Superior temporal gyrus (tissue), 1 donor: ENCODE measurements around the gene INHA.

Experiments used
- DNase-seq: peaks from one replicate; pipeline ENCODE4 v3.0.0-alpha.2; 2016; ENCODE audit errors: extremely low spot score

Gene INHA

DNA sequence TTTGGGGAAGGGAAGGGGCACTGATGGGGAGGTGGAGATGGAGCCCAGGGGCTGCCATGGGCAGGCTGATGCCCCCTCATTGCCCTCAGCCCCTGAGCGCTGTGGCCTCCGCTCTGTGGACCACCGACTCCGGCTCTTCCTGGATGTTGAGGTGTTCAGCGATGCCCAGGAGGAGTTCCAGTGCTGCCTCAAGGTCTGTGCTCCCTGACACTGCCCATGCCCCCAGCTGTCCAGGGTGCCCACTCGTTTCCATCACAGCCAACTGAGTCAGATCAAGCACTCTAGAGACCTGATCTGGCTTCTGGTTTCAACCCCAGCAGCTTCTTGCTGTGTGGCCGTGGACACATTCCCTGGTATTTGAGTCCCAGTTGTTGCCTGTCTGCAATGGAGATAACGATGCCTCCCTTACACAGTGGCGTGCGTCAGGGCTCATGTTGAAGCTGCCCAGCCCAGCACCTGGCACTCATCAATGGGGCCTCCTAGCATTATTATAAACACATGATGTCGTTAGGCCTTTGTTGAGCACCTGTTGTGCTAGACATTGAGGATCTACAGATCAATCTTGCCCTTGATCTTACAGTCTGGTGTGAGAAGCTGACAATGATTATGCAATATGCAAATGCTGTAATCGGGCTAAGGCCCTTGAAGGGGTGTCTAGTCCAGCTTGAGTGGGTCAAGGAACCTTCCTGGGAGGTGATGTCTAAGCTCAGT lies 39.9 kb downstream of the INHA start:
- no peak for DNase-seq

DNA sequence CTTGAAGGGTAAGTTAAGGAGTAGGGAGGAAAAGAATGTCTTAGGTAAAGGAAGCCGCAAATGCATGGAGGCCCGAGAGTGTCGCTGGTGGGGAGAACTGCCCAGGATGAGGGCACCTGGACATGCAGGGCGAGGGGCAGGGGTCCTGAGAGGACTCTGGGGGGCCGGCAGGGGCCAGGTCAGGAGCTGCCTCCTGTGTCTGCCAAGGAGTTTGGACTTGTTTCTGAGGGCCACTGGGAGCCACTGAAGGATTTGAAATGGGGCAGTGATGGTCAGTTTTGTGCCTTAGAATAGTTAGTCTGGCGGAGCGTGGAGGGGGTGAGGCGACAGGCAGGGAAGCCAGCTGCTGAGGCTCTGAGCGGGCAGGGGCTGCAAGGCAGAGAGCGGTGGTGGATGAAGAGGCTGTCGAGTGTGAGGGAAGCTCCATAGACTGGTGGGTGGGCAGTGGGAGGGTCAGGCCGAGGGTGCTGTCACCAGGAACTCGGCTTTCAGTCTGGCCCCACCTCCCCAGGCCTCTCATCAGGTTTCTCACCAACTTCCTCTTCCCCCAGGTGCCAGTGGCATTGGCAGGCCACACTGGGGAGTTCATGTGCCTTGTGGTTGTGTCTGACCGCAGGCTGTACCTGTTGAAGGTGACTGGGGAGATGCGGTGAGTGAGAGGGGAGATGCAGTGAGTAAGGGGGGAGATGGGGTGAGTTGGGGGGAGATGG lies 40.6 kb downstream of the INHA start:
- DNase-seq, result no peak

DNA sequence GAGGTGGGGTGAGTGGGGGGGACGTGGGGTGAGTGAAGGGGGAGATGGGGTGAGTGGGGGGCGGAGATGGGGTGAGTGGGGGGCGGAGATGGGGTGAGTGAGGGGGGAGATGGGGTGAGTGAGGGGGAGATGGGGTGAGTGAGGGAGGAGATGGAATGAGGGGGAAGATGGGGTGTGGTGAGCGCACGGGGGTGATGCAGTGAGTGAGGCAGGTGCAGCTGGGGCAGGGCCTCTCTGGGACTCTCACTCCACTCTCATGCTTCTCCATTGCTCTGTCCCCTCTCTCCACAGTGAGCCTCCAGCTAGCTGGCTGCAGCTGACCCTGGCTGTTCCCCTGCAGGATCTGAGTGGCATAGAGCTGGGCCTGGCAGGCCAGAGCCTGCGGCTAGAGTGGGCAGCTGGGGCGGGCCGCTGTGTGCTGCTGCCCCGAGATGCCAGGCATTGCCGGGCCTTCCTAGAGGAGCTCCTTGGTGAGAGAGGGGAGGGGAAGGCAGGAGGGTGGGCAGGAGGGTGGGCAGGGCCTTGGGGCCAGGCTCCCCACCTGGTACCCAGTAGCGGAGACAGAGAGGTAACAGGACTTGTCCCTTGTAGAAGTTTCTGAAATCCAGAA lies 41.5 kb downstream of the INHA start:
- DNase-seq, result no peak

- DNase-seq, result no peak
Observed at GRCh38 chr2:219614076-219614860, 42.2 kb downstream of the INHA start.

GRCh38 chr2:219615036-219615435 lies 42.9 kb downstream of the INHA start:
- no peak for DNase-seq

GRCh38 chr2:219615894-219616293 lies 43.8 kb downstream of the INHA start:
- no peak for DNase-seq

DNA sequence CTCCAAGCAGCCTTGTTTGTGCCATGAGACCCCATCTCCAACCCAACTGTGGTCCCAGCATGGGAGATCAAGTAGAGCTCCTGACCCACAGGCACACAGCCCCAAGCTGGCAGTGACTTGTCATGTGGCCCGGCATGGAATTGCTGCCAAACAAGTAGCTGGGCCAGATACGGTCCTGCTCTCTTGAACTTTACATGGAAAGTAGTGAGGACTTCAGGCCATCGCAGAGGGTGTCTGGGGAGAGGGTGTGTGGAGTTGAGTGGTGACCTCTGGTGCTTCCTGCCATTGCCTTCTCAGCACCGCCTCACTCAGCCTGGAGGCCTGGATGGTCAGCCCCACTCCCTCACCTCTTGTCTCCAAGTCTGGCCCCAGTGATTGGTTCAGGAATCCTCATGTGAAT lies 44.4 kb downstream of the INHA start:
- no peak for DNase-seq

GRCh38 chr2:219618733-219619122 lies 46.6 kb downstream of the INHA start:
- DNase-seq, result no peak

DNA sequence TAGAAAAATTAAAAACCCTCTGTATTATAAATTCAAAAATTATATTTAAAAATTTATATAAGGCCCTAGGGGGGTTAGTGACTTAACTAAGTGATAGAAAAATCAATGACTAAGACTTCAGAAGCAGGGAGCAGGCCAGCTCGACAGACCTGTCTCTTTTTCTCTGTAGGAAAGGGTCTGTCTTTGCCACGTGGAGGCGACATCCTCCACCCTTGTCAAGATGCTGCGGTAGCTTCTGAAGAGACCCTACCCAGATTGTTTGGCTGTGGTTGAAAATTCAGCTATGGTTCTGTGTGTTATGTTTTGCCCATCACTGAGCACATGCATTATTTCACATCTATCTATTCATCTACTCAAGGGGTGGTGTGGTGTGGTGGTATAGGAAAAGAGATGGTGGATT lies 47.1 kb downstream of the INHA start:
- DNase-seq, result no peak

- no peak for DNase-seq
Observed at GRCh38 chr2:219620546-219620945, 48.4 kb downstream of the INHA start.

DNA sequence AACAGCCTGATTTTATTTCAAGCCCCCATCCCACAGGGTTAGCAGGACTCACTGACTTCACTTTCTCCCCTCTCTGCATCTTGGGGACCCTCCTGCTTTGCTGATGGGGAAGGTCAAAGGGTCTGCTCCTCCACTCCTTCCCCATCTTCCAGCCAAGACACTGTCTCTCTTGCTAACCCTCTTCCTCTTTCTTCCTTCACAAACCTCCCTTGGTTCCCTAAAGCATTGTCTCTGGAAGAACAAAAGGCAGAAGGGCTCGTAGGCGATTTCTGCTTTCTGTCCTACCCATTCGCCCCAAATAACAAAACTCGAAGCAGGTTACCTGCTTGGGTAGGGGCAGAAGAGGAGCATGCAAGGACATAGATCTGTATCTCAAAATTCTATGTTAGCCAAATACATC lies 49.8 kb downstream of the INHA start:
- DNase-seq, result no peak

- no peak for DNase-seq
Observed at GRCh38 chr2:219622472-219622871, 50.4 kb downstream of the INHA start.

DNA sequence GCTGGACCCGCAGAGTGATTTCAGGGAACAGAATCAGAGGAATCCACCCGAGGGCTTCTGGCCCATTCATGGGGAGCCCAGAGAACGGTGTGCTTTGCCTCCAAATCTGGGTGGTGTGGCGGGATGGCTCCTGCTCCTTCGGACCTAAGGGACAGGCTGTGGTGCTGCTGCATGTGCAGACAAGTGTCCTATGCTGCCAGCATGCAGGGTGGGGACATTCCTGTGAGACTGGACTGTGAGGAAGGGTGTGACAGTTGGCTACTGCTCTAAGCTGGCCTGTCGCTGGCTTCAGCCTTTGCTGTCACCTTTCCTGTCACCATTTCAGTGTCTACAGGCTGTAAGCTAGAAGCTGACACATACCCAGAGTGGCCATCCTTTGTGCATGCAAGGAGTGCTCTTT lies 52.5 kb downstream of the INHA start:
- no peak for DNase-seq

DNA sequence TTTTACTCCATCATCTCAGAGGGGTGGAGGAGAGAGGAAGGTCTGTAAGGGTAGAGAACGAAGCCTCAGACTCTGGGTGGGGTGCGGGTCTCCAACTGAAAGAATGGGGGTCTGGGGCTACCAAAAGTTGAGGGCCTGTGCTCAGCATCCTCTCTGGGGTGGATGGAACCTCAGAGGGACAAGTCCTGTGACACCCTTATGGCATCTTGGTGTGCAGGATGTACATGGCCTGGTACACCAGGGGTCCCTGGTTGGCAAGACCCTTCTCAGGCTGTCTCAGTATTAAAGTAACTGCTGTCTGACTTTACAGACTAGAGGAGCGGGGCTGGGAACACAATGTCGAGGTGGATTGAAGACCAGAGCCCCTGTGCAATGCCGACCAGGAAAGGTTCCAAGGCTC lies 53.1 kb downstream of the INHA start:
- DNase-seq, result no peak
